ENCODE measurements around the gene CTBP2. TPM values are rescaled to one million over a fixed set of nuclear protein-coding genes. Genes with fewer than 3 reads are reported as not detected.

Gene CTBP2
- total RNA-seq, 1 experiment from 2014 or later, result 97.2 TPM

DNA sequence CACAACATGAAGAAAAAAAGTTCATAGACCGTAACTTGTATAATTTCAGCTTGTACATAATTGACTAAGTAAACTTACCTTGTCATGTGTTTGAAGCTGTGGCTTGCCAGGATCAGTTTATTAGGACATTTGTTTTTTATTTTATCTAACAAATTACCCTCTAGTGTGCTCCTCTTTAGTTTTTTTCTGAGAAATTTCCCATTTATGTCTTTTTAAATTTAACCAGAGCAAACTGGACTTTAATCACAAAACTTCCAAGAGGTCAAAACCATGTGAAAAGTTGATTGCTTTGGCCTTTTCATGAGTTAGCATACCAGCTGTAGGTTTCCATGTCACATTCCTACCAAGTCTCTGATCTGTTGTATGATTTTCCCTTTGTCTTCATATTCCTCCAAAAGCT, 176.0 kb downstream of the CTBP2 start:
- intact Hi-C loops (cut with micrococcal nuclease; ENCODE audit: unreplicated experiment), result no loop called here
- no TSS peak for BruUV-seq (replicated peaks)
- no peaks in the 10 kb centered on the region for H3K27me3 ChIP-seq (replicated peaks; ENCODE audit: control insufficient read depth, insufficient read depth, low read length)
- H3K36me3 ChIP-seq (ENCODE audit: control insufficient read depth, insufficient read depth, low read length), result peaks cover 1% of the 10 kb centered on the region; the same call in 1 of the 2 replicates
- ChIA-PET POLR2A (no interaction called here), CTCF (no interaction called here)
- Mint-ChIP-seq H3K27me3 (ENCODE audit: insufficient read depth, unreplicated experiment) (no peaks in the 10 kb centered on the region), H3K4me1 (ENCODE audit: low read depth, unreplicated experiment) (peaks cover 6% of the 10 kb centered on the region), H3K4me3 (ENCODE audit: unreplicated experiment) (no peak overlapping the region), H3K36me3 (ENCODE audit: insufficient read depth, unreplicated experiment) (peaks cover 87% of the 10 kb centered on the region), H3K9me3 (ENCODE audit: unreplicated experiment) (no peaks in the 10 kb centered on the region), H3K27ac (ENCODE audit: unreplicated experiment) (no peak overlapping the region)
- no peak for DNase-seq
- H3K9me3 ChIP-seq, result no peaks in the 10 kb centered on the region
- no peak overlapping the region for H3K4me3 ChIP-seq (ENCODE audit: low read depth, low read length)
- H3K4me1 ChIP-seq, result no peaks in the 10 kb centered on the region
- TF ChIP-seq, protein P1, sequence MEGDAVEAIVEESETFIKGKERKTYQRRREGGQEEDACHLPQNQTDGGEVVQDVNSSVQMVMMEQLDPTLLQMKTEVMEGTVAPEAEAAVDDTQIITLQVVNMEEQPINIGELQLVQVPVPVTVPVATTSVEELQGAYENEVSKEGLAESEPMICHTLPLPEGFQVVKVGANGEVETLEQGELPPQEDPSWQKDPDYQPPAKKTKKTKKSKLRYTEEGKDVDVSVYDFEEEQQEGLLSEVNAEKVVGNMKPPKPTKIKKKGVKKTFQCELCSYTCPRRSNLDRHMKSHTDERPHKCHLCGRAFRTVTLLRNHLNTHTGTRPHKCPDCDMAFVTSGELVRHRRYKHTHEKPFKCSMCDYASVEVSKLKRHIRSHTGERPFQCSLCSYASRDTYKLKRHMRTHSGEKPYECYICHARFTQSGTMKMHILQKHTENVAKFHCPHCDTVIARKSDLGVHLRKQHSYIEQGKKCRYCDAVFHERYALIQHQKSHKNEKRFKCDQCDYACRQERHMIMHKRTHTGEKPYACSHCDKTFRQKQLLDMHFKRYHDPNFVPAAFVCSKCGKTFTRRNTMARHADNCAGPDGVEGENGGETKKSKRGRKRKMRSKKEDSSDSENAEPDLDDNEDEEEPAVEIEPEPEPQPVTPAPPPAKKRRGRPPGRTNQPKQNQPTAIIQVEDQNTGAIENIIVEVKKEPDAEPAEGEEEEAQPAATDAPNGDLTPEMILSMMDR (IDR thresholded peaks at IDR 0.05; ENCODE audit: insufficient read depth in 1 of 2, low read depth in 1 of 2, low read length in 1 of 2, severe bottlenecking in 1 of 2, unreplicated experiment in 1 of 2), result no peak

GRCh38 chr10:124983321-124983720, 177.0 kb downstream of the CTBP2 start:
- Mint-ChIP-seq H3K27ac (ENCODE audit: unreplicated experiment) (no peak overlapping the region), H3K36me3 (ENCODE audit: insufficient read depth, unreplicated experiment) (peaks cover 77% of the 10 kb centered on the region), H3K9me3 (ENCODE audit: unreplicated experiment) (no peaks in the 10 kb centered on the region), H3K4me1 (ENCODE audit: low read depth, unreplicated experiment) (peaks cover 6% of the 10 kb centered on the region), H3K27me3 (ENCODE audit: insufficient read depth, unreplicated experiment) (no peaks in the 10 kb centered on the region), H3K4me3 (ENCODE audit: unreplicated experiment) (no peak overlapping the region)
- no peak for DNase-seq
- H3K4me1 ChIP-seq, result no peaks in the 10 kb centered on the region
- peaks cover 1% of the 10 kb centered on the region; the same call in 1 of the 2 replicates for H3K36me3 ChIP-seq (ENCODE audit: control insufficient read depth, insufficient read depth, low read length)
- POLR2A ChIA-PET, result no interaction called here
- no peaks in the 10 kb centered on the region for H3K9me3 ChIP-seq
- intact Hi-C loops (cut with micrococcal nuclease; ENCODE audit: unreplicated experiment), result no loop called here
- CTCF ChIA-PET, result no interaction called here
- no peaks in the 10 kb centered on the region for H3K27me3 ChIP-seq (replicated peaks; ENCODE audit: control insufficient read depth, insufficient read depth, low read length)
- TF ChIP-seq, protein P1 (IDR thresholded peaks at IDR 0.05; ENCODE audit: insufficient read depth in 1 of 2, low read depth in 1 of 2, low read length in 1 of 2, severe bottlenecking in 1 of 2, unreplicated experiment in 1 of 2), result no peak
- H3K4me3 ChIP-seq (ENCODE audit: low read depth, low read length), result no peak overlapping the region
- no TSS peak for BruUV-seq (replicated peaks)

DNA sequence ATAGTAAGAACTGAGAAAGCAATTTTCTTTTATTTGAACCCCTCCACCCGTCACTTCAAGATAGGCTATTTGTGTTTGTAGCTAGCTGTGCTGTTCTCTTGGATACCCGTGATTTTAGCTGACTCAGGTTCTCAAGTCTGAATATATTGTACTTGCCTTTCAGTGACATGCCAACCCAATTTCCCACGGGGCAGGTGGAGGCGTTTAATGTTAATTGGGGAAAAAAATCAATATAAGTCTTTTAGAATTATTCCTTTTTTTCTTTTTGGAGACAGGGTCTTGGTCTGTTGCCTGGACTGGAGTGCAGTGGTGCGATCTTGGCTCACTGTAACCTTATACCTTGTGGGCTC, 182.0 kb downstream of the CTBP2 start:
- Mint-ChIP-seq H3K9me3 (ENCODE audit: unreplicated experiment) (no peaks in the 10 kb centered on the region), H3K36me3 (ENCODE audit: insufficient read depth, unreplicated experiment) (peaks cover 76% of the 10 kb centered on the region), H3K4me3 (ENCODE audit: unreplicated experiment) (no peak overlapping the region), H3K27me3 (ENCODE audit: insufficient read depth, unreplicated experiment) (no peaks in the 10 kb centered on the region), H3K4me1 (ENCODE audit: low read depth, unreplicated experiment) (no peaks in the 10 kb centered on the region), H3K27ac (ENCODE audit: unreplicated experiment) (no peak overlapping the region)
- Histone ChIP-seq H3K9me3 (no peaks in the 10 kb centered on the region), H3K27me3 (replicated peaks; ENCODE audit: control insufficient read depth, insufficient read depth, low read length) (no peaks in the 10 kb centered on the region), H3K36me3 (ENCODE audit: control insufficient read depth, insufficient read depth, low read length) (peaks cover 3% of the 10 kb centered on the region; the same call in 1 of the 2 replicates), H3K4me1 (no peaks in the 10 kb centered on the region), H3K4me3 (ENCODE audit: low read depth, low read length) (no peak overlapping the region)
- intact Hi-C loops (cut with micrococcal nuclease; ENCODE audit: unreplicated experiment), result no loop called here
- DNase-seq, result no peak
- ChIA-PET CTCF (no interaction called here), POLR2A (no interaction called here)
- TF ChIP-seq, protein P1 (IDR thresholded peaks at IDR 0.05; ENCODE audit: insufficient read depth in 1 of 2, low read depth in 1 of 2, low read length in 1 of 2, severe bottlenecking in 1 of 2, unreplicated experiment in 1 of 2), result no peak
- BruUV-seq (replicated peaks), result no TSS peak
